GM10847 (cell line): ENCODE results near the gene SORCS2.

Experiments used
- POLR2A ChIP-seq: IDR thresholded peaks from 2 replicates; pipeline ENCODE4 v1.6.1; 2011; ENCODE audit not compliant: insufficient read length; ENCODE audit errors: extremely low read depth

SORCS2 gene

GRCh38 chr4:7759635-7760034, 567.3 kb downstream of the SORCS2 start:
- no peak for TF ChIP-seq POLR2A

DNA sequence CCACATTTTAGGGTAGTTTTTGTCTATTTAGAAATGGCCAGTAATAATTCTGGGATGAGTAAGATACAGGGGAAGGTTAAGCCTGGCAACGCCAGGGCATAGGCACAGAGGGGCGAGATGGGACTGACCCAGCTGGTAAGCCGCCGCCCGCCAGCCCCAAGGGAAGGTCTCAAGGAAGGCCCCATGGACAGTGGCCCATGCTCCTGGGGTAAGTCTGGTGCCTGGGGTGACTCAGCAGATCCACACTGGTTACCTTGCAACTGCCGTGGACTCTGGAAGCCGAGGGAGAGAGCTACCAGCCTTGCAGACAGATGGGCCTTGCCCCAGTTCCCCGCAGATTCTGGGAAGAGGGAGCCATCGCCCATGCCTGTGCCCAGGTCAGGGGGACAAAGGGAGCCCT, 567.9 kb downstream of the SORCS2 start:
- TF ChIP-seq POLR2A, result no peak

- TF ChIP-seq POLR2A, result no peak
These were observed 568.4 kb downstream of the SORCS2 start for GRCh38 chr4:7760706-7761105.

DNA sequence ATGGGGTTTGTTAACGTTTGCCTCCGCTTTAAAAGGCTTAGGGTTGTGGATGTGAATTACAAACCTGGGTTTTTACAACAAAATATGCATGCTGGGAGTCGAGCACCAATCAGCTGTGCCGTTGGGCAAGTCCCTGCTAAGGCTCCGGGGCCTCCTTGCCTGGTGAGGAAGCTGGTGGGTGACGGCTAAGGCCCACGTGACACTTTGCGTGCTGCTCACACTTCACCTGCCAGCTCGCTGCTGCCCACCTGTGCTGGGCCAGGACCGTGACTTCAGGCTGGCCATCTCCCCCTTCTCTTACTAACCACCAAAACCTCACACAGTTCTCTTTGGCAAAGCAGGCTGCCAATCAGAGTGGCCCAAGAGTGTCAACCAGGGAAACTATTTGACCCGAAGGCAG, 569.0 kb downstream of the SORCS2 start:
- no peak for TF ChIP-seq POLR2A

GRCh38 chr4:7761720-7762119, 569.4 kb downstream of the SORCS2 start:
- no peak for TF ChIP-seq POLR2A

- no peak for TF ChIP-seq POLR2A
These were observed 570.2 kb downstream of the SORCS2 start for GRCh38 chr4:7762376-7763030.

- TF ChIP-seq POLR2A, result no peak
These were observed 570.8 kb downstream of the SORCS2 start for GRCh38 chr4:7763106-7763505.

DNA sequence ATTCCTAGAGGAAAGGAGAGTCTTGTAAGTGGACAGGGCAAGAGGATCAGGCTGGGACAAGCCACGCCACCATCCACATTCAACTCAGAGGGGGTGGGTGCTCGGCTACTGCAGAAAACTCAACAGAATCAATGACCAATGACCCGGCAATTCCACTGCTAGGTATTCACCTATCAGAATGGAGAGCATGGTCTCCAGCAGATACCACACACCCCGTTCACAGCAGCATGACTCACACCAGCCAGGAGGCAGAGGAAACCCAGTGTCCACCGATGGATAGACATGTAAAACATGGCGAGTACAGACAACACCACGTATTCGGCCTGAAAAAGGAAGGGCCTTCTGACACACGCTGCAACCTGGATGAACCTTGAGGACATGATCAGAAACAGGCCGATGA, 571.5 kb downstream of the SORCS2 start:
- TF ChIP-seq POLR2A, result no peak

- TF ChIP-seq POLR2A, result no peak
These were observed 572.1 kb downstream of the SORCS2 start for GRCh38 chr4:7764466-7764865.

GRCh38 chr4:7765666-7766065, 573.3 kb downstream of the SORCS2 start:
- no peak for TF ChIP-seq POLR2A

GRCh38 chr4:7766086-7766485, 573.7 kb downstream of the SORCS2 start:
- TF ChIP-seq POLR2A, result no peak

DNA sequence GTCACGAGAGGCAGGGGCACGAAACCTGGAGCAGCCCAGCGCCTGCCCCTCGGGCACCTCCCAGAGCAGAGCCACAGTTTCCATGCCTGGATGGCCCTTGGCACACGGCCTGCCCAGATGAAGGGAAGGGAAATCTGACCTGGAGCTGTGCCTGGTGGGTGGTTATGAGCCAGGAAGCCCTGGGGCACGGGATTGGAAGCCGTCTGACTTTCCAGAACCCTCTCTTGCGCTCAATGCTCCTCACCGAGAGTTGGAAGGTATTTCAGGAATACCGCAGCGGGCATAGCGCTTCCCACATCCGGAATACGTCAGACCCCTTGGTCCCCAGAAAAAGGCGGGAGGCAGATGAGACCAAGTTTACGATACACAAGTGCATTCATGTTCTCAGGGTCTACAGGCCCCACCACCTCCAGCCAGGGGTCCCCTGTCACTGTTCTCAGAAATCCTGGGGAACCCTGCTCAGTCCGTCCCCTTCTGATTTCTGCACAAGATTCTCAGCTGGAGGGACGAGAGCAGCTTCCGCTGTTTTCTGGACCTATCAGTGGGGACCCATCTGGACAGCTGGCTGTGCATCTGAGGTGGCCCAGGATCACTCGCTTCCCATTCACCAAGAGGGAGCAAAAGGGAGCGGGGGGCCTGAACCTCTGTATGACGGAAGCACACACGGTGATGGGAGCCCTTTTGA, 574.5 kb downstream of the SORCS2 start:
- TF ChIP-seq POLR2A, result no peak

GRCh38 chr4:7767526-7767925, 575.2 kb downstream of the SORCS2 start:
- TF ChIP-seq POLR2A, result no peak

GRCh38 chr4:7767966-7768365, 575.6 kb downstream of the SORCS2 start:
- TF ChIP-seq POLR2A, result no peak

DNA sequence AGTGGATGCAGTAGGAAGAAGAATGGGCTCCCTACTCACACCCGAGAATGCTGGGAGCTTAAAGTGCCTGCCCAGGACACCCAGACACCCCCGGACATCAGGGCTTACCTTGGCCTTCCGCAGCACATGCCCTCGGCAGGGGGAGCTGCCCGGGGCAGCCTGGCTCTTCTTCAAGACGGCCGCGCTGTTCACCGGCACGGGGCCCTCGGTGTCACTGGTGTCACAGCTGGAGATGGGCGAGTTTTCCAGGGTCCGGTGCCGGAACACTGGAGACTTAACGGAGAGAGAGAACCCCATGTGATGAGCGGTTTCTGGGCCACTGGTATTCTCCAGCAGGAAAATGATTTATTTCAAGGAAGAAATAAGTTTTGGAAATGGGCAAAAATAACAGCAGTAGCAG, 576.4 kb downstream of the SORCS2 start:
- no peak for TF ChIP-seq POLR2A

DNA sequence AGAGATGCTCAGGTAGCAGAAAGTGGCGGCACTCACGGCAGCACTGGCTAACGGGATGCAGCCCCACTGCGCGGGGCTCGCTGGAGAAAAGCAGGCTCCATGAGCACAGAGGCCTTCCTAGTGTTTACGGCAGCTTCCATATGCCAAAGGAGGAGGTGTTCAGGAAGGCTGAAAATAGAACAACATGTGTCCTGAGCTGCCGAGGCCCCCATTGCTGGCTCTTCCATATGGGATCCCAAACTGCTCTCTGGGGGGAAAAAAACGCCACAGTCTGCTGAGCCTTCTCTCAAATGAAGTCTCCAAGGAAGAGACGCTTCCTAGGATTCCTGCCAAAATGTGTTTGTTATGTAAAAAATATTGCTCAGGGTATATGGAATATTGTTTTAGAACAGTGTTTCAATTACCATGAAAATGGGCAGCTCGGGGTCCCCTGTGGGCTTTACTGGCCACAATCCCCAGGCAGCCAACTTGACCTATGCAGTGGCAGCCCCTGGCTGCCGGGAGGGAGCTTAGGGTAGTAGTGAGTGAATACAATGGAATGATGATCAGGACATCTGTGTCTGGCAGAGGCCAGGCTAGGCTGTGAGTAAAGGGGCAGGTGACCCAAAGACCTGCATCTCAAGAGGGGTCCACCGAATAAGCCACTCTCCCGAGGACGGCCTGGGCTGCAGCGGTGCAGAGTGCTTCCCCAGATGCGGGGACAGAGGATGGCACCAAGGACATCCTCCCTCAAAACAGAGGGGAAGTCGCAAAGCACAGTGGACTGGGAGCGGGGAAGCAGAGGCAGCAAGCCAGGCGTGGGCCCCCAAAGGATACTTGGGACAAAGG, 577.3 kb downstream of the SORCS2 start:
- no peak for TF ChIP-seq POLR2A
